ENCODE results near the gene KIAA0753.

Gene KIAA0753

DNA sequence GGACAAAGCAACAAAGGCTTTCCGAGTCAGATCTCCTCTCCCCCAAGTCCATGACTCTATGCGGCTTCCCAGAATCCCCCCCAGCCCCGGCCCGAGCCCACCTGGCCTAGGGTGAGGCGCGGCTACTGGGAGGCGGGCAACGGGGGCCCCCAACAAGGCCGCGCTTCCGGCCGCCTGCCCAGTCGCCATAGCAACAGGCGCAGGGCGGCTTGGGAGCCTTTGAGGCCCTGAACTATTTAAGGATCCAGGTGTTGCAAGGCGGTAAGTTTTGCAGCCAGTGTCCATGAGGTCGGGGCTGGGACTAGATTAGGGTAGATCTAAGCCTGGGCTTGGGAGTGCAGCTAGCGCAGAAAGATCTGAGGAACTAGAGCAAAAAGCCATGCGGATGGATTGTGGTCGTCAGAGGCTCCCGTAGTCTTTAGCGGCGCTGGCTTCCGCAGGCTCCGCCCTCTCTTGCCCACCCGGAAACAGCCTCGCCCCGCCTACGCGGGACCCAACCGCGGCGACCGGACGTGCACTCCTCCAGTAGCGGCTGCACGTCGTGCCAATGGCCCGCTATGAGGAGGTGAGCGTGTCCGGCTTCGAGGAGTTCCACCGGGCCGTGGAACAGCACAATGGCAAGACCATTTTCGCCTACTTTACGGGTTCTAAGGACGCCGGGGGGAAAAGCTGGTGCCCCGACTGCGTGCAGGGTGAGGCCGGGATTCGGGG lies at the start of gene KIAA0753, which contains the start of gene TXNDC17:
KIAA0753 (minus strand) TSS at position 176 of the 711 bp plus-strand sequence. CDS start 5,608 bp downstream, outside the sequence.
TXNDC17 (plus strand) TSS at position 525 of the 711 bp plus-strand sequence; CDS start at position 548, 23 bp downstream.
- POLR2A ChIA-PET: interaction anchor here (1.7 to 2.2 kb wide), 3 partner anchors 9 to 13 kb away, joined by 3 to 12 read pairs (median 8); partner anchors contain the start of genes C17orf100 and MED31
- CTCF ChIA-PET: no interaction called here
- DNase-seq (ENCODE audit: extremely low spot score): peak; percentile 85
- peak; percentile 81 for TF ChIP-seq L3MBTL2 (conservative IDR thresholded peaks at IDR 0.05)
- peak; percentile 83 for TF ChIP-seq ELF4 (IDR thresholded peaks at IDR 0.05)
- TF ChIP-seq ARNT (IDR thresholded peaks at IDR 0.05): no peak
- TF ChIP-seq FOXA1 (IDR thresholded peaks at IDR 0.05): no peak
- TF ChIP-seq FOXK2 (IDR thresholded peaks at IDR 0.05): no peak
- TF ChIP-seq ZNF384 (IDR thresholded peaks at IDR 0.05): no peak
- TF ChIP-seq, protein P1, sequence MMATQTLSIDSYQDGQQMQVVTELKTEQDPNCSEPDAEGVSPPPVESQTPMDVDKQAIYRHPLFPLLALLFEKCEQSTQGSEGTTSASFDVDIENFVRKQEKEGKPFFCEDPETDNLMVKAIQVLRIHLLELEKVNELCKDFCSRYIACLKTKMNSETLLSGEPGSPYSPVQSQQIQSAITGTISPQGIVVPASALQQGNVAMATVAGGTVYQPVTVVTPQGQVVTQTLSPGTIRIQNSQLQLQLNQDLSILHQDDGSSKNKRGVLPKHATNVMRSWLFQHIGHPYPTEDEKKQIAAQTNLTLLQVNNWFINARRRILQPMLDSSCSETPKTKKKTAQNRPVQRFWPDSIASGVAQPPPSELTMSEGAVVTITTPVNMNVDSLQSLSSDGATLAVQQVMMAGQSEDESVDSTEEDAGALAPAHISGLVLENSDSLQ (IDR thresholded peaks at IDR 0.05): no peak

- POLR2A ChIA-PET: no interaction called here
- CTCF ChIA-PET: no interaction called here
- DNase-seq (ENCODE audit: extremely low spot score): no peak
- TF ChIP-seq HDGF (IDR thresholded peaks at IDR 0.05; ENCODE audit: borderline replicate concordance) (no peak), SP1 (IDR thresholded peaks at IDR 0.05) (no peak), CTBP1 (IDR thresholded peaks at IDR 0.05; ENCODE audit: borderline replicate concordance) (no peak), LEF1 (IDR thresholded peaks at IDR 0.05; ENCODE audit: borderline replicate concordance) (no peak), FOXK2 (IDR thresholded peaks at IDR 0.05) (no peak), FOXM1 (IDR thresholded peaks at IDR 0.05; ENCODE audit: borderline replicate concordance) (no peak), ELF4 (IDR thresholded peaks at IDR 0.05) (no peak), ARNT (IDR thresholded peaks at IDR 0.05) (no peak), FOXA1 (IDR thresholded peaks at IDR 0.05) (no peak), L3MBTL2 (conservative IDR thresholded peaks at IDR 0.05) (no peak), NFRKB (IDR thresholded peaks at IDR 0.05) (no peak), TARDBP (IDR thresholded peaks at IDR 0.05) (no peak), ZNF384 (IDR thresholded peaks at IDR 0.05) (no peak)
- TF ChIP-seq, protein P1 (IDR thresholded peaks at IDR 0.05): no peak
Measured at GRCh38 chr17:6688944-6689343, 48.4 kb upstream of the KIAA0753 start.

DNA sequence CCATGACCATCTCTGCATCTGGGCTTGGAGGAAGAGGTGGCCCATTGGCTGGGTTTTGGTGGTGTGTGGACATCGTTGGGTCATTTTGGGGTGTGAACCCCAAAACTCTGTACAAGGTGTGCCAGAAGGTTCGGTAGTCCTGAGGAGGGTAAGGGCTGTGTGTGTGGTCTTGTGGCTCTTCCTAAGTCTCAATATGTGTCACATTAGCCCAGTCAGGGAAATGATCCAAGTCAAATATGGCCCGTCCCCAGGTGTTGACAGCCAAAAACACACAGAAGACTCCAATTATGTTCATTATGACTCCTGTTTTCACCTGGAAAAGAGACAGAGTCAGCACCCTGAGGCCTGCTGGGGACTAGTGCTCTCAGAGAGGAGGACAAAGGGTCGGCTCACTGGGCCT lies 45.5 kb upstream of the KIAA0753 start:
- POLR2A ChIA-PET: no interaction called here
- no peak for TF ChIP-seq FOXA1 (IDR thresholded peaks at IDR 0.05)
- no peak for TF ChIP-seq CTBP1 (IDR thresholded peaks at IDR 0.05; ENCODE audit: borderline replicate concordance)
- TF ChIP-seq FOXK2 (IDR thresholded peaks at IDR 0.05): no peak
- no peak for TF ChIP-seq FOXM1 (IDR thresholded peaks at IDR 0.05; ENCODE audit: borderline replicate concordance)
- no peak for TF ChIP-seq BHLHE40 (IDR thresholded peaks at IDR 0.05; ENCODE audit: borderline replicate concordance)
- no peak for TF ChIP-seq SUZ12 (IDR thresholded peaks at IDR 0.05)
- no peak for TF ChIP-seq ZNF384 (IDR thresholded peaks at IDR 0.05)
- TF ChIP-seq ELF4 (IDR thresholded peaks at IDR 0.05): no peak
- no peak for TF ChIP-seq NFRKB (IDR thresholded peaks at IDR 0.05)
- TF ChIP-seq HDGF (IDR thresholded peaks at IDR 0.05; ENCODE audit: borderline replicate concordance): no peak
- TF ChIP-seq, protein P1 (IDR thresholded peaks at IDR 0.05): no peak
- TF ChIP-seq LEF1 (IDR thresholded peaks at IDR 0.05; ENCODE audit: borderline replicate concordance): no peak
- no peak for TF ChIP-seq ARNT (IDR thresholded peaks at IDR 0.05)
- no peak for DNase-seq (ENCODE audit: extremely low spot score)
- CTCF ChIA-PET: no interaction called here

DNA sequence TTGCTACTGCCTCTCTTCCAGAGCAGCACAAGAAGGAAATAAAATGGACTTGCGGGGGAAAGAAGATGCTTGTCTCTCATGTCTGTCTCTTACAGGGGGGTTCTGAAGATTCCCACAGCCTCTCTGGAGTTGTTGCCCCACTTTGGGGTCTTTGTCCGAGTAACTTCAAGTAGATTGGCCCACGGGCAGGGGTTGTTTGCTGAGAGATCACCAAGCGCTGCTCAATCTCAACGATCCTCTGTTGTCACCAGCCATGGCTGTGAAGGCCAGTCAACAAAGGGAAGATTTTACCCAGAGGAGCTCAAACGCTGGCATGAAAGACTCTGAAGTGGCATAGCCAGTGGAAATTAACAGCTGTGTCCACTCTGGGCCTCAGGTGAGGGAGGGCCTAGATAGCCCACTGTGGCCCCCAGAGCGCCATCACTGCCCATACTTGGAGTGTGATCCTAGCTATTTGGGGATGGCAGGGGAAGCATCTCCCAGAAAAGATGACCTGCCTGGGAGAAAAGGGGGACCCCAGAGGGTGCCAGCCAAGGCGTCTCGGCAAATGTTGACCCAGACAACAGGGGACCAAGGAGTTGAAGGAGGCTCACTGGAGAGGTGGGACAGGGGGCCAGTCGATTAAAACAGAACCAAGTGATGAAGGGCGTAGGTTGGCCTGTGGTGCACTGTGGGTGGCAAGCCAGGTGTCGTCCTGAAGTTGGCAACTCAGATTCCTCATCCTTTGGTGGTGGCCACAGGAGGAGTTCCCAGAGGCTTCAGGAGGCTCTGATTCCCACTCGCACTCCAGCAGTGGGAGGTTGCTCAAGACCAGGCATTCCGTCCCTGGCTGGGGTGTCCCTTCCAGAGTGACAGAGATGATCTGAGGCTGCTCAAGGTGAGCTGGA lies 44.6 kb upstream of the KIAA0753 start:
- POLR2A ChIA-PET: no interaction called here
- DNase-seq (ENCODE audit: extremely low spot score): no peak

DNA sequence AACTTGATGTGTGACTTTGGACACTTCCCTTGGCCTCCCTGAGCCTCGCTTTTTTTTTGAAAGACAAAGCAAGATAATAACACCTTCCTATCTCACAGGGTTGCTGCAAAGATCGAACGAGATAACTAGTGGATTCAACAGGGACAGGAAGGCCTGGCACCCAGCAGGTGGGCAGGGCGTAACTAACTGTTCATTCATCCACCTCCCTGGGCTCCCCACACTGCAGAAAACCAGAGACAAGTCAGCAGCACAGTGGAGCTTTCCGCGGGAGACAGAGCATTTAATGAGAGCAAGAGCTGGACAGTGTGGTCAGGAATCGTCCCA lies 43.9 kb upstream of the KIAA0753 start:
- no peak for DNase-seq (ENCODE audit: extremely low spot score)
- POLR2A ChIA-PET: no interaction called here
- TF ChIP-seq SP1 (IDR thresholded peaks at IDR 0.05) (no peak), L3MBTL2 (conservative IDR thresholded peaks at IDR 0.05) (no peak), ELF4 (IDR thresholded peaks at IDR 0.05) (no peak), SUZ12 (IDR thresholded peaks at IDR 0.05) (no peak), TARDBP (IDR thresholded peaks at IDR 0.05) (no peak), FOXK2 (IDR thresholded peaks at IDR 0.05) (no peak), NFRKB (IDR thresholded peaks at IDR 0.05) (no peak), HDGF (IDR thresholded peaks at IDR 0.05; ENCODE audit: borderline replicate concordance) (no peak), BHLHE40 (IDR thresholded peaks at IDR 0.05; ENCODE audit: borderline replicate concordance) (no peak), CTBP1 (IDR thresholded peaks at IDR 0.05; ENCODE audit: borderline replicate concordance) (no peak)
- CTCF ChIA-PET: no interaction called here

More for the DNA sequence above, 44.6 kb upstream of the KIAA0753 start:
- no peak for TF ChIP-seq LEF1 (IDR thresholded peaks at IDR 0.05; ENCODE audit: borderline replicate concordance)
- TF ChIP-seq, protein P1 (IDR thresholded peaks at IDR 0.05): no peak
- TF ChIP-seq TARDBP (IDR thresholded peaks at IDR 0.05): no peak
- TF ChIP-seq ARNT (IDR thresholded peaks at IDR 0.05): no peak
- no peak for TF ChIP-seq SUZ12 (IDR thresholded peaks at IDR 0.05)
- TF ChIP-seq ZNF384 (IDR thresholded peaks at IDR 0.05): no peak
- TF ChIP-seq FOXA1 (IDR thresholded peaks at IDR 0.05): no peak
- CTCF ChIA-PET: no interaction called here
